ENCODE results near the gene PALD1. TPM values are rescaled to one million over a fixed set of nuclear protein-coding genes. Genes with fewer than 3 reads are reported as not detected.

The PALD1 gene
- total and polyA plus RNA-seq, 8 donors, result 10.1 to 34.5 (median 24.1) TPM

GRCh38 chr10:70529848-70530247 is 51.3 kb downstream of the PALD1 start:
- no peaks in the 10 kb centered on the region for H3K27me3 ChIP-seq
- H3K4me3 ChIP-seq, result no peak overlapping the region
- no peaks in the 10 kb centered on the region for H3K4me1 ChIP-seq
- no peak for TF ChIP-seq CTCF (IDR thresholded peaks at IDR 0.05)
- H3K36me3 ChIP-seq, result peaks cover 0 to 4% of the 10 kb centered on the region in 2 donors
- ATAC-seq, result no peak
- intact Hi-C loops (cut with DNase I), result no loop called here
- no peak for DNase-seq
- H3K9me3 ChIP-seq, result no peaks in the 10 kb centered on the region
- no peak overlapping the region for H3K27ac ChIP-seq

GRCh38 chr10:70530315-70530714 is 51.7 kb downstream of the PALD1 start:
- intact Hi-C loops (cut with DNase I), result no loop called here
- H3K27me3 ChIP-seq, result no peaks in the 10 kb centered on the region
- no peak for TF ChIP-seq CTCF (IDR thresholded peaks at IDR 0.05)
- ATAC-seq (no peak), DNase-seq (no peak)
- H3K36me3 ChIP-seq, result peaks cover 0 to 4% of the 10 kb centered on the region in 2 donors
- H3K9me3 ChIP-seq, result no peaks in the 10 kb centered on the region
- no peaks in the 10 kb centered on the region for H3K4me1 ChIP-seq
- H3K4me3 ChIP-seq, result no peak overlapping the region
- no peak overlapping the region for H3K27ac ChIP-seq

GRCh38 chr10:70532554-70533188 is 54.1 kb downstream of the PALD1 start:
- intact Hi-C loops (cut with DNase I), result no loop called here
- ATAC-seq (no peak), DNase-seq (no peak)
- no peak overlapping the region for H3K27ac ChIP-seq
- H3K4me3 ChIP-seq, result no peak overlapping the region
- no peaks in the 10 kb centered on the region for H3K9me3 ChIP-seq
- no peaks in the 10 kb centered on the region for H3K4me1 ChIP-seq
- H3K27me3 ChIP-seq, result no peaks in the 10 kb centered on the region
- TF ChIP-seq CTCF (IDR thresholded peaks at IDR 0.05), result no peak
- peaks cover 0 to 4% of the 10 kb centered on the region in 2 donors for H3K36me3 ChIP-seq

- ATAC-seq (no peak), DNase-seq (no peak)
- Histone ChIP-seq H3K9me3 (no peaks in the 10 kb centered on the region), H3K4me1 (no peaks in the 10 kb centered on the region), H3K36me3 (peaks cover 0 to 4% of the 10 kb centered on the region in 2 donors), H3K27me3 (no peaks in the 10 kb centered on the region), H3K4me3 (no peak overlapping the region), H3K27ac (no peak overlapping the region)
- intact Hi-C loops (cut with DNase I), result no loop called here
- no peak for TF ChIP-seq CTCF (IDR thresholded peaks at IDR 0.05)
Observed at GRCh38 chr10:70533189-70533558, 54.6 kb downstream of the PALD1 start.

- no peak overlapping the region for H3K27ac ChIP-seq
- no peak for TF ChIP-seq CTCF (IDR thresholded peaks at IDR 0.05)
- intact Hi-C loops (cut with DNase I), result no loop called here
- no peaks in the 10 kb centered on the region for H3K27me3 ChIP-seq
- no peaks in the 10 kb centered on the region for H3K9me3 ChIP-seq
- no peak for ATAC-seq
- no peak overlapping the region for H3K4me3 ChIP-seq
- no peaks in the 10 kb centered on the region for H3K4me1 ChIP-seq
- DNase-seq, result no peak
- H3K36me3 ChIP-seq, result peaks cover 0 to 12% of the 10 kb centered on the region in 2 donors
Observed at GRCh38 chr10:70534281-70534680, 55.7 kb downstream of the PALD1 start.

All from left lung (tissue), 10 donors.